A549 treated with Hydrocortisone at 1 μM for 4 hours (cell line): ENCODE results near the gene CRTC1. TPM values are rescaled to one million over a fixed set of nuclear protein-coding genes. Genes with fewer than 3 reads are reported as not detected.

Experiments
- total RNA-seq: library from RNA; stranded (reverse); fragments of 200-300 nt; extraction: Qiagen RNA extraction; gene quantifications from 5 replicates; pipeline ENCODE4 v1.2.3, GENCODE V29; 2022

Gene CRTC1, protein sequence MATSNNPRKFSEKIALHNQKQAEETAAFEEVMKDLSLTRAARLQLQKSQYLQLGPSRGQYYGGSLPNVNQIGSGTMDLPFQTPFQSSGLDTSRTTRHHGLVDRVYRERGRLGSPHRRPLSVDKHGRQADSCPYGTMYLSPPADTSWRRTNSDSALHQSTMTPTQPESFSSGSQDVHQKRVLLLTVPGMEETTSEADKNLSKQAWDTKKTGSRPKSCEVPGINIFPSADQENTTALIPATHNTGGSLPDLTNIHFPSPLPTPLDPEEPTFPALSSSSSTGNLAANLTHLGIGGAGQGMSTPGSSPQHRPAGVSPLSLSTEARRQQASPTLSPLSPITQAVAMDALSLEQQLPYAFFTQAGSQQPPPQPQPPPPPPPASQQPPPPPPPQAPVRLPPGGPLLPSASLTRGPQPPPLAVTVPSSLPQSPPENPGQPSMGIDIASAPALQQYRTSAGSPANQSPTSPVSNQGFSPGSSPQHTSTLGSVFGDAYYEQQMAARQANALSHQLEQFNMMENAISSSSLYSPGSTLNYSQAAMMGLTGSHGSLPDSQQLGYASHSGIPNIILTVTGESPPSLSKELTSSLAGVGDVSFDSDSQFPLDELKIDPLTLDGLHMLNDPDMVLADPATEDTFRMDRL
- total RNA-seq, result 3.2 to 4.6 TPM (median 3.7 TPM) in 5 replicates

DNA sequence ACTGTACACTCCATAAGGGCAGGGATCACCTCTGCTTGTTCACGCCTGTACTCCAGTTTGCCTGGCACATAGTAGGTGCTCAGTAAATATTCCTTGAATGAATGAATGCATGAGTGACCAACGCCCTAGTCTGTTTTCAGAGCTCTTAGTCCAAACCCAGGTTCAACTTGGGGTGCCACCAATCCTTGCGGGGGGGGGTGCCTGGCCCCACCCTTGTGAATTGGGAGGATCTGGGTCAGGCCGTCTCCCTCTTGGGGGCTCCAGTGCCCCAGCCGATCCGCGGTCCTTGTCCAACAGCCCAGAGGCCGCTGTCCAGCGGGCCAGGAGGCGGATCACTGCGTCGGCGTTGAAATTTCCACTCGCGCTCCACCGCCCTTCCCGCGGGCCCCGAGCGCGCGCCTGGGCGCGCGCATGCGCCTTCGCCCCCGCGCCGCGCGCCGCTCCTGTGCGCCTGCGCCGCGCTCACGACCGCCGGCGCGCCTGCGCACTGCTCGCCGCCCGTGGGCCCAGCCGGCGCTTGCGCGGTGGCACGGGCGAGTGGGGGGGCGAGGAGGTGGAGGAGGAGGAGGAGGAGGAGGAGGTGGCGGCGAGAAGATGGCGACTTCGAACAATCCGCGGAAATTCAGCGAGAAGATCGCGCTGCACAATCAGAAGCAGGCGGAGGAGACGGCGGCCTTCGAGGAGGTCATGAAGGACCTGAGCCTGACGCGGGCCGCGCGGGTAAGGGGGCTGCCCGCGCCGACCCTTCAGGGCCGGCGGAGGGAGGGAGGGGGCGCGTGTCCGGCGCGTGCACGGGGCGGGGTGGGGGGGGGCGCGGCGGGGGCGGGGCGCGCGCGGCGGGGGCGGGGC lies at the start of gene CRTC1:
TSS of gene CRTC1 (plus strand) at position 572 of the 849 bp plus-strand sequence. CDS start at position 595, 23 bp downstream.

DNA sequence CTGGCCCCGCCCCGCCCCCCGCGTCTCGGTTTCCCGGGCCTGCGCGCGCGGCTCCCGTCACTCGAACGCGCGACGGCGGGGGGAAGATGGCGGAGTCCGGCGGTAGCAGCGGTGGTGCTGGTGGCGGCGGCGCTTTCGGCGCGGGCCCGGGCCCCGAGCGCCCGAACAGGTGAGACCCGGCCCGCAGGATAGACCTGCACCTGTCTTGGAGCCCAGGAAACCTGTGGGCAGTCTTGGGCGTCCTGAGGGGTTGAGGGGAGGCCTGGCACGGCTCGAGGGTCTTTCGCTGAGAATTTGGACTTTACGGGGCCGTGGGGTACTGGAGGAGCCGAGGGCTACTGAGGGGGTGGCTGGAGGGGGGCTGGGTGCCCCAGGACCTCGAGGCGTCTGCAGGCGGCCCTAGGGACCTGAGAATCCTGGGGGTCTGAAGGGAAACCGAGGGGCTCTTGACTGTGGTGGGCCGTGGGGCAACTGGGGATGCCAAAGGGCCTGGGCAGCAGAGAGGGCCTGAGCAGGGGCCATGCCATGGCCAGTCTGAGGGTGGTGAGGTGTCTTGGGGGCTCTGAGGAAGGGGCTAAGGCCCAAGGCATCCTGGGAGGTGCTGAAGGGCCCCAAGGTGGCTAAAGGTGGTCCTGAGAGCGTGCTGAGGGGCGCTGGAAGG lies 46.4 kb upstream of the CRTC1 start, which contains the start of gene KLHL26:
TSS of gene KLHL26 (plus strand) at position 60 of the 661 bp plus-strand sequence. CDS start at position 87, 27 bp downstream.

DNA sequence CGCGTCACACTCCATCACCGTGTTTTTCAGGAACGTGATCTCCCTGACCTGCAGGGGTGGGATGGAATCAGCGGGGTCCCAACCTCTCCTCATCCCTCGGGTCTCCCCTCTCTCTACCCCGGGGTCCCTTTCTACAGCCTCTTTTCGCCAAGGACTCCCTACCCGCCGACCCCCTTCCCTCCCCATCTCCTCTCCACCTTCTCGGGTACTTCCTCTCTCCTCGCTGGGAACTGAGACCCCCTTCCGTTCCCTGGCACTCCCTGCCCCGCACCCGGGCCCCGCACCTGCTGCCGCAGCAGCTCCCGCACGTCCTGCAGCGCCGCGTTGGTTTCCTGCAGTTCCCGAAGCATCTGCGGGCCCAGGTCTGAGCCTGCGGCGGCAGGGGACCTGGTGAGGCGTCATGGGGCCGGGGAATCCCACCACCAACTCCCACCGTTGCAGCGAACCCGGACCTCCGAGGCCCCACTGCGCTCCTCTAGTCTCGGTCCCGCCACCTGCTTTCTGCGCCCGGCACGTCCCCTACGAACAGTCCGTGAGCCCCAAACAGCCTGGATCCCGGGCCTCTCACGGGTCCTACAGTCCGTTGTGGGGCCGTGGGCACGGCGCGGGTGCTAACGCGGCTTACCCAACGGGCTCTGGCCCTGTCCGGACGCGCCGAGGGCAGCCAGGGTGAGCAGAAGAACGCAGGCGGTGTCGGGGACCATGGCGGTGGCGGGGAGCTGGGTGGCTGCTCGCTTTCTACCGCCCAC lies 107.3 kb downstream of the CRTC1 start, which contains the start of gene COMP:
TSS of gene COMP (minus strand) at position 740 of the 749 bp plus-strand sequence. CDS start at position 704, 36 bp downstream.

DNA sequence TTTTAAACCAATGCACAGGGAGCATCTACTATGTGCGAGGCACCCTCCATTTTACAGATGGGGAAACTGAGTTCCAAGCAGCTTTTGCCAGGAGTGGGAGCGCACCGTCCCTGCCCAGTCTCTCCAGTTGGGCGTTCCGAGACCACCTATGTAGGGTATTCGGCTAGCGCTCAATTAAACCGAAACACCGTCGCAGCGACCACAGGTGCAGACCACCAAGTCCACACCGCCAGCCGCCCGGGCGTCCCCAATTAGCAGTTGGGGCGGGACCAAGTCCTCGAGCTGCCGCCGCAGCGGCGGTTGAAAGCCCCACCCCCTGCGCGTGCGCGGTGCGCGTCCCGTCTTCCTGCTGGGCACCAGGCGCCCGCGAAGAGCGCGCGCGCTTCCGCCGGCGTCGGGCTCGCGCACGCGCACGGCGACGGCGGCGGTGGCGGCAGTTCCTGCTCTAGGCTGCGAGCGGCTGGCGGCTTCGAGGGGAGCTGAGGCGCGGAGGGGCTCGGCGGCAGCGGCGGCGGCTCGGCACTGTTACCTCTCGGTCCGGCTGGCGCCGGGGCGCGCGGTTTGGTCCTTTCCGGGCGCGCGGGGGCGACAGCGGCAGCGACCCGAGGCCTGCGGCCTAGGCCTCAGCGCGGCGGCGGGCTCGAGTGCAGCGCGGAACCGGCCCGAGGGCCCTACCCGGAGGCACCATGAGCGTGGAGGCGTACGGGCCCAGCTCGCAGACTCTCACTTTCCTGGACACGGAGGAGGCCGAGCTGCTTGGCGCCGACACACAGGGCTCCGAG lies 148.2 kb downstream of the CRTC1 start, which contains the start of gene UPF1:
TSS of gene UPF1 (plus strand) at position 436 of the 782 bp plus-strand sequence. CDS start at position 687, 251 bp downstream.

Other genes with a start within 250 kb of the CRTC1 start
- gene ISYNA1, start 245.5 kb upstream of the CRTC1 start, total RNA-seq, result 25.7 to 42.9 TPM (median 40.8 TPM) in 5 replicates
- gene ELL, start 161.6 kb upstream of the CRTC1 start, total RNA-seq, result 4.4 to 5.9 TPM (median 5.2 TPM) in 5 replicates
- 131 to 154 TPM (median 146 TPM) in 5 replicates for gene FKBP8, start 140.1 kb upstream of the CRTC1 start, total RNA-seq
- gene KXD1, start 125.8 kb upstream of the CRTC1 start, total RNA-seq, result 85.3 to 105 TPM (median 101 TPM) in 5 replicates
- gene UBA52, start 111.8 kb upstream of the CRTC1 start, total RNA-seq, result 920 to 1,228 TPM (median 1,167 TPM) in 5 replicates
- 31.4 to 59.2 TPM (median 55.1 TPM) in 5 replicates for gene REX1BD, start 94.9 kb upstream of the CRTC1 start, total RNA-seq
- 3.8 to 8.7 TPM (median 5.1 TPM) in 5 replicates for gene CRLF1, start 76.9 kb upstream of the CRTC1 start, total RNA-seq
- gene TMEM59L, start 70.8 kb upstream of the CRTC1 start, total RNA-seq, result 3.8 to 7.0 TPM (median 5.9 TPM) in 5 replicates
- 3.7 to 5.5 TPM (median 3.9 TPM) in 5 replicates for gene KLHL26, start 46.7 kb upstream of the CRTC1 start, total RNA-seq
- gene COMP, start 107.6 kb downstream of the CRTC1 start, total RNA-seq, result 0.09 to 0.27 TPM (median 0.21 TPM) in 5 replicates
- gene UPF1, start 148.3 kb downstream of the CRTC1 start, total RNA-seq, result 38.3 to 42.6 TPM (median 41.3 TPM) in 5 replicates
- gene CERS1, start 212.5 kb downstream of the CRTC1 start, total RNA-seq, result 3.4 to 5.6 TPM (median 5.0 TPM) in 5 replicates
- gene COPE, start 235.7 kb downstream of the CRTC1 start, total RNA-seq, result 117 to 166 TPM (median 159 TPM) in 5 replicates
- 29.4 to 46.0 TPM (median 43.4 TPM) in 5 replicates for gene DDX49, start 236.0 kb downstream of the CRTC1 start, total RNA-seq